GM21529 (cell line): ENCODE data around the gene FOXK2.
"Not testable (repeated sequence)": the region's sequence is repeated elsewhere in the genome, so short reads cannot be mapped to it uniquely, and the experiment has no call there.

Experiments
- ATAC-seq: cut with Tn5 transposase; IDR thresholded peaks from one replicate; pipeline ENCODE4 v1.9.1; 2021; ENCODE audit not compliant: unreplicated experiment

FOXK2 gene

GRCh38 chr17:82494236-82495055, 25.1 kb upstream of the FOXK2 start:
- ATAC-seq: peak; percentile 55

- ATAC-seq: no peak
These were observed 23.5 kb upstream of the FOXK2 start for GRCh38 chr17:82495844-82496528.

- ATAC-seq: peak; percentile 48
These were observed 22.8 kb upstream of the FOXK2 start for GRCh38 chr17:82496529-82497434.

DNA sequence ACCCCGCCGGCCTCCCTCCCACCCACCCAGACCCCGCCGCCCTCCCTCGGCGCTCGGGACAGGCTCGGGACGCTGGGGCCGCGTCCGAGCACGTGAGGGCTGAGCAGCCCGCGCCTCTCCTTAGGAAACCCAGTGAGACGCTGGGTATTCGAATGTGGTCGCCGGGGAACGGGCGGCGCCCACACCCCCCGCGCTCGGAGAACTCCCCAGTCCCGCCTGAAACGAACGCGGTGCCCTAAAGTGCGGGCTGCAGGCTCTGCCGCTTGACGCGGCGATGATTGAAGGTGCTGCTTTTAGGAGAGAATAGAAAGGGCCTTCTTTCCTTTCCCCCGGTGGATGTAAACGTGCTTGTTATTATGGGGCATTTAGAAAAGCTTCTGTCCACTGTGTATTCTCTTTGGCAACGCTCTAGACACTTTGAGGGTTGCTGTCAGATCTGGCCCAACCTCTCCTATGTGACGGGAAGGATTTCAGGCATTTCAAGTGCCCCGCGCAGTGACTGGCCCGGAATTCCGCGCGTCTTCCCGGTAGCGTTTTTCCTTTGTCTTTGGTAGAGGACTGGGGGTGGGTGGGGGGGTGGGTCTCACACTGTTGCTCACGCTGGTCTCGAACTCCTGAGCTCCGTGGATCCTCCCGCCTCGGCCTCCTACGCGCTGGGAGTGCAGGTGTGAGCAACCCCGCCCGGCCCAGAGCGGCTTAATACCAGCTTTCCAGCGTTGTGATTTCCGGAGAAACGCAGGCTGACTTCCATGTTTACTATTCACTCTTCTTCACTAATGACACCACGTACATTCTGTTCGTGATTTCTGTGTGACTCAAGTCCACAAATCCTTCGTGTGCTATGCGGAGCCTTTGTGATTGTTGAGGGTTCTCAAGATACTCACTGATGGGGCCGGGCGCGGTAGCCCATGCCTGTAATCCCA, 21.8 kb upstream of the FOXK2 start:
- peak; percentile 17 for ATAC-seq

DNA sequence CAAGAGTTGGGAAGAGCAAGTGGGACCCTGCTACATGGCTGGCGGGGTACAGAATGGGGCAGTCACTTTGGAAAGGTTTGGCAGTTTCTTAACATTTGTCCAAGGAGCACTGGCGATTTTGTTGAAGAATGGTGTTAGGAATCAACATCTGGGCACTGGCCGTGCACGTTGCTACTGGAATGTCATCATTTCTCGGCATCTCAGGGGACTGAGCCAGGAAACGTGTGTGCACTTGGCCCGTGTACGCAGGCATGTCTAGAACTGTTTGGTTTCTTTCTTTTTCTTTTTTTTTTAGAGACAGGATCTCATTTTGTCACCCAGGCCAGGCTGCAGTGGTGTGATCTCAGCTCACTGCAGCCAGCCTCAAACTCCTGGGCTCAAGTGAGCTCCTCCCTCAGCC, 17.3 kb upstream of the FOXK2 start:
- no peak for ATAC-seq

- no peak for ATAC-seq
These were observed 16.3 kb upstream of the FOXK2 start for GRCh38 chr17:82503094-82503727.

- no peak for ATAC-seq
These were observed 15.7 kb upstream of the FOXK2 start for GRCh38 chr17:82503728-82504308.

DNA sequence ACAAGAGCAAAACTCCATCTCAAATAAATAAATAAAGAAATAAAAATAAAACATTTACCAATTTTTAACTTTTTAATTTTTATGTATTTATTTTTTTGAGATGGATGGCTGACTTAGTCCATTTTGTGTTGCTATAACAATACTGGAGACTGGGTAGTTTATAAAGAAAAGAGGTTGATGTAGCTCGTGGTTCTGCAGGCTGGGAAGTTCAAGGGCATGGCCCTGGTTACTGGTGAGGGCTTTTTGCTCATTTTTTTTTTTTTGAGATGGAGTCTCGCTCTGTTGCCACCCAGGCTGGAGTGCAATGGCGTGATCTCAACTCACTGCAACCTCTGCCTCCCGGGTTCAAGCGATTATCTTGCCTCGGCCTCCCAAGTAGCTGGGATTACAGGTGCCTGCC, 14.2 kb upstream of the FOXK2 start:
- no peak for ATAC-seq

DNA sequence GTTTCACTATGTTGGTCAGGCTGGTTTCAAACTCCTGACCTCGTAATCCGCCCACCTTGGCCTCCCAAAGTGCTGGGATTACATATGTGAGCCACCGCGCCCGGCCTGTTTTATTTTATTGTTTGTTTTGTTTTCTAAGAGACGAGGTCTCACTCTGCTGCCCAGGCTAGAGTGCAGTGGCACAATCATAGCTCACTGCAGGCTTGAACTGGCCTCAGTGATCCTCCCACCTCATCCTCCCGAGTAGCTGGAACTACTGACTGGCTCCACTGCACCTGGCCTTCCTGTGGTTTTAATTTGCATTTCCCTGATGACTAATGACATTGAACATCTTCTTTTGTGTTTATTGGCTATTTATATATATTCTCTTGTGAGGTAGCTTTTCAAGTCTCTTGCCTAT, 13.1 kb upstream of the FOXK2 start:
- peak; percentile 86 for ATAC-seq

DNA sequence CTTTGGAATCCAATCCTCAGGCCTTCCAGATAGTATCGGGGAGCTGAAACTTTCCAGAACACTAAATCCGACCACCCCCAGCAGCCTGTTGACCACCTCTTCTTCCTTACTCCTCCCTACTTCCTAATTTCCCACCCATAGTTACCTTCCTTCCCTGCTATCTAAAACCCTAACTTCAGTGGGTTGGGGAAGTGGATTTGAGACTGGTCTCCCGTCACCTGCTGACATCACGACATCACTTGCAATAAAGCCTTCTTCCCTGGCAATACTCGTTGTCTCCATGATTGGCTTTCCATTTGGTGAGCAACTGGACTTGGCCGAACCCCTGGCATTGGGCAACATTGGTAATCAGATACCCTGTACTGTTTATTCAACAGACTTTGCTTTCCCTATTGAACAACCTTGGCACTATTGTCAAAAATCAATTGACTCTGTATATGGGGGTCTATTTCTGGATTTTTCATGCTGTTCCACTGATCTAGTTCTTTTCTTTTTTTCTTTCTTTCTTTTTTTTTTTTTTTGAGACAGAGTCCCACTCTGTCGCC, 11.8 kb upstream of the FOXK2 start:
- ATAC-seq: no peak

DNA sequence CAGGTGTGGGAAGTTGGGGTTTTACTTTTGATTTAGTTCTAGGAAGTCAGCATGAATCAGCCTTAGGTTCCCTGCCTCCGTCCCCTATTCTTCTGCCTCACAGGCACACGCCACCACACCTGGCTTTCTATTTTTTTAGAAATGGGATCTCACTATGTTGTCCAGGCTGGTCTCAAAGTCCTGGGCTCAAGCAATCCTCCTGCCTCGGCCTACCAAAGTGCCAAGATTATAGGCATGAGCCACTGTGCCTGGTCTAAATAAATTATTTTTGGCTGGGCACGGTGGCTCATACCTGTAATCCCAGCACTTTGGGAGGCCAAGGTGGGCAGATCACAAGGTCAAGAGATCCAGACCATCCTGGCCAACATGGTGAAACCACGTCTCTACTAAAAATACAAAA, 7.9 kb upstream of the FOXK2 start:
- ATAC-seq: not testable (repeated sequence)

- not testable (repeated sequence) for ATAC-seq
These were observed 5.7 kb upstream of the FOXK2 start for GRCh38 chr17:82513864-82514263.

GRCh38 chr17:82517230-82517865, 2.2 kb upstream of the FOXK2 start:
- ATAC-seq: no peak

GRCh38 chr17:82519971-82520903, 705 bp downstream of the FOXK2 start:
- ATAC-seq: no peak

- no peak for ATAC-seq
These were observed 5.0 kb downstream of the FOXK2 start for GRCh38 chr17:82524540-82524939.

GRCh38 chr17:82525712-82526111, 6.2 kb downstream of the FOXK2 start:
- ATAC-seq: no peak

GRCh38 chr17:82527898-82528297, 8.4 kb downstream of the FOXK2 start:
- no peak for ATAC-seq
